SK-N-SH (cell line): ENCODE measurements around the gene EXOC4. TPM values are rescaled to one million over a fixed set of nuclear protein-coding genes. Genes with fewer than 3 reads are reported as not detected.
A peak's percentile ranks its signal among the peaks of the same experiment; 100 is the strongest.

Experiments
- CTCF ChIA-PET: fragments of 300-600, 350-600 bp; formaldehyde crosslinking; extraction: SDS; loops from one replicate; lab custom pipeline; 2021; lab: Yijun Ruan, JAX
- POLR2A ChIA-PET: fragments of 350-600 bp; sonication (Branson Sonifier 250); formaldehyde crosslinking; extraction: SDS; loops from one replicate; lab custom pipeline; 2020; ENCODE audit warnings: antibody characterized with exemption, inconsistent platforms; lab: Yijun Ruan, JAX
- DNase-seq: peaks from one replicate; pipeline ENCODE4 v3.0.0; 2012
- H2AFZ ChIP-seq: fragments of 200-600 bp; sonication (generic); 2 replicates; pipeline ENCODE4 v1.8.1; 2016; ENCODE audit warnings: antibody characterized with exemption, mild to moderate bottlenecking, low read depth
- H3F3A ChIP-seq: fragments of 200-600 bp; sonication (generic); replicated peaks from 2 replicates; pipeline ENCODE3; 2016; ENCODE audit warnings: antibody characterized with exemption, mild to moderate bottlenecking; ENCODE audit not compliant: insufficient read depth
- H3K27ac ChIP-seq, 2 experiments: fragments of 200-500 bp in 1 of 2; fragments of 200-600 bp in 1 of 2; sonication (Bioruptor generic) in 1 of 2; sonication (generic), shearing (Covaris generic) in 1 of 2; 2 replicates each; pipeline versions ENCODE4 v1.5.1 to v1.6.1; 2014 to 2016; ENCODE audit warnings: low read depth in 2 of 2, inconsistent platforms in 1 of 2, low read length in 1 of 2, mild to moderate bottlenecking in 1 of 2, mixed read lengths in 1 of 2
- H3K27me3 ChIP-seq: fragments of 200-600 bp; sonication (generic), shearing (Covaris generic); 2 replicates; pipeline ENCODE4 v1.6.1; 2016; ENCODE audit warnings: mixed run types; ENCODE audit not compliant: insufficient read depth
- H3K36me3 ChIP-seq, 2 experiments: fragments of 200-500 bp in 1 of 2; fragments of 200-600 bp in 1 of 2; sonication (Bioruptor generic) in 1 of 2; sonication (generic) in 1 of 2; replicated peaks in 1 of 2; 2 replicates each; pipeline versions ENCODE3 to v1.5.1; 2014 to 2016; ENCODE audit warnings: low read length in 1 of 2, mild to moderate bottlenecking in 1 of 2; ENCODE audit not compliant: insufficient read depth in 2 of 2, control insufficient read depth in 1 of 2
- H3K4me1 ChIP-seq, 2 experiments: fragments of 200-500 bp in 1 of 2; fragments of 200-600 bp in 1 of 2; sonication (Bioruptor generic) in 1 of 2; sonication (generic), shearing (Covaris generic) in 1 of 2; 2 replicates each; pipeline versions ENCODE4 v1.5.1 to v1.6.1; 2014 to 2016; ENCODE audit warnings: low read depth in 1 of 2, low read length in 1 of 2, mixed run types in 1 of 2; ENCODE audit not compliant: insufficient read depth in 2 of 2, control insufficient read depth in 1 of 2
- H3K4me2 ChIP-seq: fragments of 200-600 bp; sonication (generic), shearing (Covaris generic); 2 replicates; pipeline ENCODE4 v1.6.1; 2017; ENCODE audit warnings: mixed run types
- H3K4me3 ChIP-seq, 2 experiments: fragments of 200-500 bp in 1 of 2; fragments of 200-600 bp in 1 of 2; sonication (Bioruptor generic) in 1 of 2; sonication (generic), shearing (Covaris generic) in 1 of 2; 2 replicates each; pipeline versions ENCODE4 v1.5.1 to v1.8.1; 2014 to 2016; ENCODE audit warnings: low read depth in 2 of 2, inconsistent platforms in 1 of 2, low read length in 1 of 2, mild to moderate bottlenecking in 1 of 2, mixed read lengths in 1 of 2, moderate library complexity in 1 of 2
- H3K79me2 ChIP-seq: fragments of 200-600 bp; sonication (generic); 2 replicates; pipeline ENCODE4 v1.8.1; 2017; ENCODE audit warnings: mild to moderate bottlenecking; ENCODE audit not compliant: insufficient read depth
- H3K9ac ChIP-seq: fragments of 200-600 bp; sonication (generic); 2 replicates; pipeline ENCODE4 v1.6.1; 2017; ENCODE audit warnings: mixed run types
- H3K9me2 ChIP-seq: fragments of 200-600 bp; sonication (generic); 2 replicates; pipeline ENCODE4 v1.6.1; 2017; ENCODE audit warnings: mixed run types
- H3K9me3 ChIP-seq: fragments of 200-600 bp; sonication (generic); 2 replicates; pipeline ENCODE4 v1.6.1; 2017; ENCODE audit warnings: mixed run types, mild to moderate bottlenecking, moderate library complexity
- H4K20me1 ChIP-seq: fragments of 200-600 bp; sonication (generic); 2 replicates; pipeline ENCODE4 v1.6.1; 2017; ENCODE audit warnings: mild to moderate bottlenecking, mixed run types; ENCODE audit not compliant: insufficient read depth
- CHD2 ChIP-seq: fragments of 150-350 bp; IDR thresholded peaks from 2 replicates; pipeline ENCODE4 v1.6.1; 2018; ENCODE audit warnings: low read length; ENCODE audit not compliant: partially characterized antibody
- CTCF ChIP-seq: fragments of 200-600 bp; sonication (generic); IDR thresholded peaks from 2 replicates; pipeline ENCODE4 v1.6.1; 2017; ENCODE audit warnings: antibody characterized with exemption, mild to moderate bottlenecking, moderate library complexity
- ELF1 ChIP-seq: IDR thresholded peaks from 2 replicates; pipeline ENCODE4 v1.4.0; 2012
- EP300 ChIP-seq, 2 experiments: IDR thresholded peaks; 2 replicates each; pipeline versions ENCODE4 v1.4.0 to v1.6.1; 2012; ENCODE audit warnings: borderline replicate concordance in 1 of 2, low read depth in 1 of 2, low read length in 1 of 2
- EZH2phosphoT487 ChIP-seq: fragments of 200-600 bp; sonication (generic); IDR thresholded peaks from 2 replicates; pipeline ENCODE4 v1.6.1; 2017; ENCODE audit warnings: low read depth, mixed run types, mild to moderate bottlenecking, antibody characterized with exemption, moderate library complexity, borderline replicate concordance
- FOSL2 ChIP-seq: IDR thresholded peaks from 2 replicates; pipeline ENCODE4 v1.4.0; 2012; ENCODE audit warnings: low read depth, mild to moderate bottlenecking, moderate library complexity, borderline replicate concordance
- GATA2 ChIP-seq: sonication (generic); formaldehyde crosslinking; IDR thresholded peaks from 2 replicates; pipeline ENCODE4 v1.5.0; 2020; ENCODE audit warnings: mild to moderate bottlenecking, missing genetic modification reagents
- JUND ChIP-seq: IDR thresholded peaks from 2 replicates; pipeline ENCODE4 v1.4.0; 2012
- MAX ChIP-seq: IDR thresholded peaks from 2 replicates; pipeline ENCODE4 v1.4.0; 2012; ENCODE audit warnings: low read depth
- NFIC ChIP-seq: IDR thresholded peaks from 2 replicates; pipeline ENCODE4 v1.4.0; 2012; ENCODE audit warnings: borderline replicate concordance
- NRF1 ChIP-seq: IDR thresholded peaks from 2 replicates; pipeline ENCODE4 v1.6.1; 2012; ENCODE audit warnings: low read depth, mild to moderate bottlenecking, low read length
- PBX3 ChIP-seq: IDR thresholded peaks from 2 replicates; pipeline ENCODE4; 2012
- RAD21 ChIP-seq: IDR thresholded peaks from 2 replicates; pipeline ENCODE4 v1.6.1; 2012; ENCODE audit warnings: mild to moderate bottlenecking, low read length
- RCOR1 ChIP-seq: fragments of 150-350 bp; IDR thresholded peaks from 2 replicates; pipeline ENCODE4 v1.6.1; 2017; ENCODE audit warnings: antibody characterized with exemption, low read length
- REST ChIP-seq: IDR thresholded peaks from 2 replicates; pipeline ENCODE4 v1.6.1; 2012; ENCODE audit warnings: mild to moderate bottlenecking, low read depth, low read length, moderate library complexity
- USF2 ChIP-seq: fragments of 150-350 bp; IDR thresholded peaks from 2 replicates; pipeline ENCODE4 v1.6.1; 2017; ENCODE audit warnings: antibody characterized with exemption, low read length, low read depth, borderline replicate concordance
- YY1 ChIP-seq: IDR thresholded peaks from 2 replicates; pipeline ENCODE4 v1.4.0; 2012; ENCODE audit warnings: low read depth, mild to moderate bottlenecking
- WGBS: methylation state at CpG from one replicate; pipeline ENCODE4 v1.1.6; 2017; ENCODE audit warnings: low lambda C conversion rate; 5-methylcytosine and 5-hydroxymethylcytosine counted together
- polyA plus RNA-seq, 3 experiments: library from polyadenylated mRNA; depleted of rRNA; stranded (reverse); fragments of >200 nt; gene quantifications; 2 replicates each; pipeline ENCODE4 v1.2.3, GENCODE V29; 2012

EXOC4 gene
- polyA plus RNA-seq, 1 of the 3 experiments (the other 2 are of a cell fraction): 37.3 TPM

- TF ChIP-seq GATA2 (CRISPR knock-in tag): no peak
- TF ChIP-seq RAD21: no peak
- no peak for TF ChIP-seq REST
- TF ChIP-seq YY1: no peak
- TF ChIP-seq PBX3: no peak
- TF ChIP-seq EZH2phosphoT487: no peak
- no peak for TF ChIP-seq JUND
- no peak for TF ChIP-seq NFIC
- Histone ChIP-seq H3K4me1 (peaks cover 0 to 32% of the 10 kb centered on the region in 2 experiments; a peak in 2 of 4 replicates), H3K36me3 (peaks cover 0 to 8% of the 10 kb centered on the region in 2 experiments), H3K79me2 (no peaks in the 10 kb centered on the region), H3K4me3 (no peak overlapping the region), H3K9ac (no peak overlapping the region), H4K20me1 (no peaks in the 10 kb centered on the region), H3K4me2 (no peak overlapping the region), H3K27ac (peak overlapping the region in 1 of 2 experiments; percentile 100; a peak in 2 of 4 replicates), H3K9me3 (no peaks in the 10 kb centered on the region), H2AFZ (no peak overlapping the region), H3F3A (no peaks in the 10 kb centered on the region), H3K9me2 (no peaks in the 10 kb centered on the region), H3K27me3 (no peaks in the 10 kb centered on the region)
- POLR2A ChIA-PET: no interaction called here
- WGBS: 93% methylated on average over 4 of the region's 4 CpGs
- no peak for DNase-seq
- CTCF ChIA-PET: interaction anchor here (0.7 kb wide), 1 partner anchor 13 kb away, joined by 3 read pairs; no protein-coding TSS in a partner anchor
Measured at GRCh38 chr7:133551466-133551865, 298.6 kb downstream of the EXOC4 start.

- no peak overlapping the region for H2AFZ ChIP-seq
- 97% methylated on average over 1 of the region's 1 CpG for WGBS
- no peaks in the 10 kb centered on the region for H3K27me3 ChIP-seq
- no peaks in the 10 kb centered on the region for H3K9me3 ChIP-seq
- ChIA-PET CTCF (no interaction called here), POLR2A (interaction anchor here (0.7 kb wide), 1 partner anchor 214 kb away, joined by 3 read pairs; no protein-coding TSS in a partner anchor)
- no peak overlapping the region for H3K9ac ChIP-seq
- H3K79me2 ChIP-seq: no peaks in the 10 kb centered on the region
- no peaks in the 10 kb centered on the region for H4K20me1 ChIP-seq
- H3K4me1 ChIP-seq: peaks cover 0 to 38% of the 10 kb centered on the region in 2 experiments; a peak in 2 of 4 replicates
- peaks cover 0 to 6% of the 10 kb centered on the region in 2 experiments for H3K36me3 ChIP-seq
- DNase-seq: no peak
- H3F3A ChIP-seq: no peaks in the 10 kb centered on the region
- H3K9me2 ChIP-seq: no peaks in the 10 kb centered on the region
- H3K4me3 ChIP-seq: no peak overlapping the region
- H3K27ac ChIP-seq: peak overlapping the region in 1 of 2 experiments; percentile 100; a peak in 2 of 4 replicates
- no peak overlapping the region for H3K4me2 ChIP-seq
- TF ChIP-seq CHD2 (no peak), MAX (no peak), ELF1 (no peak), USF2 (no peak), NRF1 (no peak), GATA2 (CRISPR knock-in tag) (no peak), FOSL2 (no peak), NFIC (no peak), CTCF (no peak), EP300 (IDR thresholded peaks at IDR 0.05; ENCODE audit: borderline replicate concordance in 1 of 2, low read depth in 1 of 2, low read length in 1 of 2) (no peak), RCOR1 (no peak)
Measured at GRCh38 chr7:133552079-133552478, 299.2 kb downstream of the EXOC4 start.
